Esophagus muscularis mucosa (tissue), 4 donors: ENCODE measurements around the gene CNOT11. TPM values are rescaled to one million over a fixed set of nuclear protein-coding genes. Genes with fewer than 3 reads are reported as not detected.

Experiments
- DNase-seq: peaks from one replicate; pipeline ENCODE4 v3.0.0-alpha.2; 2017; ENCODE audit errors: extremely low spot score
- H3K27ac ChIP-seq, 4 donors: fragments of 200-600 bp; sonication (generic); replicated peaks in 1 of 4; 1 replicate in 3 of 4; 2 replicates in 1 of 4; pipeline ENCODE4 v1.5.1; 2016 to 2019; ENCODE audit warnings: mild to moderate bottlenecking in 1 of 4
- H3K27me3 ChIP-seq, 4 donors: fragments of 200-600 bp; sonication (generic); one replicate each; pipeline versions ENCODE4 v1.5.1 to v1.6.0; 2016 to 2019
- H3K36me3 ChIP-seq, 4 donors: fragments of 200-600 bp; sonication (generic); one replicate each; pipeline ENCODE4 v1.5.1; 2016 to 2019
- H3K4me1 ChIP-seq, 4 donors: fragments of 200-600 bp; sonication (generic); one replicate each; pipeline ENCODE4 v1.5.1; 2016 to 2019
- H3K4me3 ChIP-seq, 4 donors: fragments of 200-600 bp; sonication (generic); 1 replicate in 2 of 4; 2 replicates in 2 of 4; pipeline ENCODE4 v1.5.1; 2016 to 2019; ENCODE audit warnings: mild to moderate bottlenecking in 4 of 4, moderate library complexity in 1 of 4
- H3K9me3 ChIP-seq, 4 donors: fragments of 200-600 bp; sonication (generic); 1 replicate in 3 of 4; 2 replicates in 1 of 4; pipeline ENCODE4 v1.5.1; 2016 to 2019
- CTCF ChIP-seq, 3 experiments: fragments of 200-600 bp in 2 of 3; fragments of 450-650 bp in 1 of 3; sonication (generic) in 2 of 3; IDR thresholded peaks; one replicate each; pipeline ENCODE4 v1.5.1; 2017 to 2019; ENCODE audit warnings: antibody characterized with exemption in 3 of 3, mild to moderate bottlenecking in 2 of 3, moderate library complexity in 1 of 3
- EP300 ChIP-seq: sonication (generic); formaldehyde crosslinking; IDR thresholded peaks from one replicate; pipeline ENCODE4 v1.6.1; 2017; ENCODE audit warnings: antibody characterized with exemption
- POLR2A ChIP-seq: fragments of 450-650 bp; IDR thresholded peaks from one replicate; pipeline ENCODE4 v1.6.1; 2017; ENCODE audit warnings: antibody characterized with exemption, moderate library complexity, mild to moderate bottlenecking, low read depth
- POLR2AphosphoS5 ChIP-seq, 2 donors: sonication (generic); formaldehyde crosslinking; IDR thresholded peaks; one replicate each; pipeline ENCODE4 v1.6.1; 2017; ENCODE audit warnings: antibody characterized with exemption in 2 of 2
- whole genome bisulfite sequencing: methylation state at CpG from one replicate; pipeline ENCODE4 v1.1.5; 2018; 5-methylcytosine and 5-hydroxymethylcytosine counted together
- intact Hi-C: fragments of 100-400 bp; cut with DNase I; formaldehyde crosslinking; loops from one replicate; pipeline ENCODE4 v1.15.1; 2023
- total RNA-seq, 4 donors: library from RNA; depleted of rRNA; stranded (reverse); fragments of >200 nt; gene quantifications; one replicate each; pipeline versions ENCODE4 v1.1.0 to v1.2.1, GENCODE V29; 2016

CNOT11 gene
- total RNA-seq, 4 donors from 2014 or later = 25.7 to 35.8 (median 29.0) TPM

GRCh38 chr2:101262142-101262541 is 9.5 kb downstream of the CNOT11 start:
- no peaks in the 10 kb centered on the region for H3K9me3 ChIP-seq
- H3K27ac ChIP-seq = no peak overlapping the region
- DNase-seq = no peak
- intact Hi-C loops = no loop called here
- no peak overlapping the region for H3K4me3 ChIP-seq
- 83% methylated on average over 4 of the region's 4 CpGs for WGBS
- peaks cover 30 to 76% (median 53%) of the 10 kb centered on the region in 4 donors for H3K36me3 ChIP-seq
- no peaks in the 10 kb centered on the region for H3K27me3 ChIP-seq
- peaks cover 0 to 3% (median 0%) of the 10 kb centered on the region in 4 donors for H3K4me1 ChIP-seq
- no peak for TF ChIP-seq EP300
- TF ChIP-seq CTCF (IDR thresholded peaks at IDR 0.05) = no peak
- TF ChIP-seq POLR2AphosphoS5 (IDR thresholded peaks at IDR 0.05) = no peak
- TF ChIP-seq POLR2A = no peak

GRCh38 chr2:101263377-101263800 is 10.7 kb downstream of the CNOT11 start:
- intact Hi-C loops = no loop called here
- Histone ChIP-seq H3K36me3 (peaks cover 40 to 81% (median 59%) of the 10 kb centered on the region in 4 donors), H3K9me3 (no peaks in the 10 kb centered on the region), H3K4me1 (no peaks in the 10 kb centered on the region), H3K27ac (no peak overlapping the region), H3K27me3 (no peaks in the 10 kb centered on the region), H3K4me3 (no peak overlapping the region)
- 89% methylated on average over 1 of the region's 1 CpG for WGBS
- no peak for DNase-seq
- no peak for TF ChIP-seq EP300
- no peak for TF ChIP-seq POLR2A
- no peak for TF ChIP-seq POLR2AphosphoS5 (IDR thresholded peaks at IDR 0.05)

- TF ChIP-seq POLR2AphosphoS5 (IDR thresholded peaks at IDR 0.05) = no peak
- no peak for TF ChIP-seq CTCF (IDR thresholded peaks at IDR 0.05)
- TF ChIP-seq EP300 = no peak
- TF ChIP-seq POLR2A = no peak
- no peaks in the 10 kb centered on the region for H3K27me3 ChIP-seq
- no peaks in the 10 kb centered on the region for H3K9me3 ChIP-seq
- H3K4me1 ChIP-seq = no peaks in the 10 kb centered on the region
- intact Hi-C loops = no loop called here
- no peak overlapping the region for H3K4me3 ChIP-seq
- no peak overlapping the region for H3K27ac ChIP-seq
- 90% methylated on average over 13 of the region's 13 CpGs for WGBS
- DNase-seq = no peak
- peaks cover 47 to 81% (median 61%) of the 10 kb centered on the region in 4 donors for H3K36me3 ChIP-seq
These were observed 11.8 kb downstream of the CNOT11 start for GRCh38 chr2:101264360-101264939.

- no peak overlapping the region for H3K4me3 ChIP-seq
- no peak for DNase-seq
- no peak overlapping the region for H3K27ac ChIP-seq
- H3K36me3 ChIP-seq = peaks cover 56 to 92% (median 72%) of the 10 kb centered on the region in 4 donors
- no peaks in the 10 kb centered on the region for H3K4me1 ChIP-seq
- no peaks in the 10 kb centered on the region for H3K9me3 ChIP-seq
- WGBS = 82% methylated on average over 11 of the region's 11 CpGs
- TF ChIP-seq EP300 = no peak
- no peak for TF ChIP-seq POLR2AphosphoS5 (IDR thresholded peaks at IDR 0.05)
- TF ChIP-seq CTCF (IDR thresholded peaks at IDR 0.05) = no peak
- no peak for TF ChIP-seq POLR2A
- intact Hi-C loops = no loop called here
- H3K27me3 ChIP-seq = no peaks in the 10 kb centered on the region
These were observed 13.3 kb downstream of the CNOT11 start for GRCh38 chr2:101265893-101266499.

- no peak for TF ChIP-seq EP300
- Histone ChIP-seq H3K9me3 (no peaks in the 10 kb centered on the region), H3K27me3 (no peaks in the 10 kb centered on the region), H3K36me3 (peaks cover 56 to 99% (median 81%) of the 10 kb centered on the region in 4 donors), H3K27ac (no peak overlapping the region), H3K4me3 (no peak overlapping the region), H3K4me1 (no peaks in the 10 kb centered on the region)
- 83% methylated on average over 15 of the region's 15 CpGs for whole genome bisulfite sequencing
- intact Hi-C loops = no loop called here
- no peak for DNase-seq
These were observed 15.3 kb downstream of the CNOT11 start for GRCh38 chr2:101267671-101268656.
